ENCODE results near the gene SKIL.
"Not testable (repeated sequence)": the region's sequence is repeated elsewhere in the genome, so short reads cannot be mapped to it uniquely, and the experiment has no call there.

The SKIL gene

DNA sequence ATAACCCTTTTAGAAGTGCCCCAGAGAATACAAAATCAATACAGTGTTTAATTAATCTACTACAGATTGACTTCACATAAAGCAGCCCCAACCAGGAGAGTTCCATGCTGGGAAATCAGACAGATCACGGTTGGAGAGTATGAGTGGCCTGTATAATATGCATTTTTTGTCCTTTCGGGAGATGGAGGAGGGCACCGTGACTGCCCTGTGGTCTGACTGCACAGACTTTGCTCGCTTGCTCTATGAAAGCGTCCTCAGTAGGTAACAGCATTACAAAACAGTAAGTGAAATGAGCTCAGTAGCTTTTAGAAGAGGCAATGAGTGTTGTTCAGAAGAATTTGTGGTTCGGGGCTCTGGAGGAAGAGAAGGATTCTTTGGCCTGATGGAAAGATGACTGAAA, 34.2 kb upstream of the SKIL start:
- ChIA-PET POLR2A (no interaction called here), CTCF (interaction anchor here (0.8 to 1.0 kb wide), 2 partner anchors 14 to 16 kb away, joined by 3 to 4 read pairs; no protein-coding TSS in a partner anchor)
- H3K9me3 ChIP-seq (ENCODE audit: control extremely low read depth in 1 of 5, control insufficient read depth in 4 of 5, insufficient read depth in 2 of 5, low read depth in 1 of 5, low read length in 4 of 5) = peaks cover 0 to 6% (median 0%) of the 10 kb centered on the region in 5 experiments
- H3K27ac ChIP-seq (ENCODE audit: insufficient read depth in 1 of 2, low read depth in 1 of 2, low read length in 2 of 2, poor library complexity in 1 of 2, severe bottlenecking in 2 of 2) = no peak overlapping the region
- WGBS (ENCODE audit: insufficient coverage) = 98% methylated on average over 6 of the region's 6 CpGs
- no peak for DNase-seq
- H3K36me3 ChIP-seq (ENCODE audit: control insufficient read depth in 4 of 4, insufficient read depth in 4 of 4, low read length in 3 of 4) = no peaks in the 10 kb centered on the region
- no peak overlapping the region for H3K4me3 ChIP-seq (ENCODE audit: control insufficient read depth in 1 of 7, extremely low read depth in 1 of 7, insufficient read depth in 4 of 7, low read depth in 2 of 7, low read length in 6 of 7)
- H3K27me3 ChIP-seq (replicated peaks in 2 of 5; ENCODE audit: control insufficient read depth in 4 of 5, insufficient read depth in 5 of 5, low read length in 4 of 5) = no peaks in the 10 kb centered on the region
- no peaks in the 10 kb centered on the region for H3K4me1 ChIP-seq (ENCODE audit: control extremely low read depth in 1 of 4, control insufficient read depth in 4 of 4, insufficient read depth in 4 of 4, low read length in 3 of 4)

DNA sequence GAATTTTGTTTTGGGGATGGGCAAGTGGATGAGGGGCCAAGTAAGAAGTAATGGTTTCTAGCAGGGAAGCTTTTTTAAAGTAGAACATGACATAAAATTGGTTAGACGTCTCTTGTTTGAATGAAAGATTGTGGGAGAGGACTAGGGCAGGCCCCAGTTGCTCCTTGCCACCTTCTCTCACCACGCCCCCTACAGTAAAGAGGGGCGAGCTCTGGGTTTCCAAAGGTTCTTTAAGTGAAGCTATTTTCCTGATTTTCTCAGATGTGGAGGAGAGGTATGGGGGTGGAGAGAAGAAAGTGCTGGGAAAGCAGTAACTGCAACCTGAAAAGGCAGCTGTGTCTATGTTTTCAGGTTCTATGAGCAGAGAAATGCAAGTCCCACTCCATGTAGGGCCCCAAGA, 32.6 kb upstream of the SKIL start:
- Histone ChIP-seq H3K27me3 (replicated peaks in 2 of 5; ENCODE audit: control insufficient read depth in 4 of 5, insufficient read depth in 5 of 5, low read length in 4 of 5) (no peaks in the 10 kb centered on the region), H3K9me3 (ENCODE audit: control extremely low read depth in 1 of 5, control insufficient read depth in 4 of 5, insufficient read depth in 2 of 5, low read depth in 1 of 5, low read length in 4 of 5) (peaks cover 0 to 7% (median 0%) of the 10 kb centered on the region in 5 experiments), H3K27ac (ENCODE audit: insufficient read depth in 1 of 2, low read depth in 1 of 2, low read length in 2 of 2, poor library complexity in 1 of 2, severe bottlenecking in 2 of 2) (no peak overlapping the region), H3K4me3 (ENCODE audit: control insufficient read depth in 1 of 7, extremely low read depth in 1 of 7, insufficient read depth in 4 of 7, low read depth in 2 of 7, low read length in 6 of 7) (no peak overlapping the region), H3K36me3 (ENCODE audit: control insufficient read depth in 4 of 4, insufficient read depth in 4 of 4, low read length in 3 of 4) (no peaks in the 10 kb centered on the region), H3K4me1 (ENCODE audit: control extremely low read depth in 1 of 4, control insufficient read depth in 4 of 4, insufficient read depth in 4 of 4, low read length in 3 of 4) (no peaks in the 10 kb centered on the region)
- no peak for DNase-seq
- WGBS (ENCODE audit: insufficient coverage) = 93% methylated on average over 2 of the region's 3 CpGs
- CTCF ChIA-PET = interaction anchor here (0.9 to 1.8 kb wide), 2 partner anchors 8 to 13 kb away, joined by 3 to 5 read pairs; no protein-coding TSS in a partner anchor
- POLR2A ChIA-PET = no interaction called here

DNA sequence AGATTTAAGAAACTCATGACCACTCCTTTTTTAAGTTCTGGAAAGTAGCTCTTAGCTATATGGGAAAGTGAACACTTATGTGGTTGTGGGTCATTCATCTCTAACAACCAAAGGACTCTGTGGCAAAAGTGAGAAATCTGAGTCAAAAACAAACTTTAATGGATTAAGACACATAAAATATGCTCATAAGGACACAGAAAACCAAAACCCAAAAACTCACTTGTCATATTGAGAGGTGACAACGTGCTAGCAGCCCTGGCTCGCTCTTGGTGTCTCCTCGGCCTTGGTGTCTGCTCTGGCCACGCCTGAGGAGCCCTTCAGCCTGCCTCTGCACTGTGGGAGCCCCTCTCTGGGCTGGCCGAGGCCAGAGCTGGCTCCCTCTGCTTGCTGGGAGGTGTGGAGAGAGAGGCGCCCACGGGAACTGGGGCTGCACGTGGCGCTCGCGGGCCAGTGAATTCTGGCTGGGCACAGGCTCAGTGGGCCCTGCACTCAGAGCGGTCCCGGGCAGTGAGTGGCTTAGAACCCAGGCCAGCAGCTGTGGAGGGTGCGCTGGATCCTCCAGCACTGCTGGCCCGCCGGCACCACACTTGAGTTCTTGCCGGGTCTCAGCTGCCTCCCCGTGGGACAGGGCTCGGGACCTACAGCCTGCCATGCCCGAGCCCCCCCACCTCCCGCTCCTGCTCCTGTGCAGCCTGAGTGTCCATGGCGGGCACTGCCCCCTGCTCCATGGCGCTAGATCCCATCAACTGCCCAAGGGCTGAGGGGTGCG, 30.3 kb upstream of the SKIL start:
- whole genome bisulfite sequencing (ENCODE audit: insufficient coverage) = 93% methylated on average over 20 of the region's 24 CpGs
- no peaks in the 10 kb centered on the region for H3K36me3 ChIP-seq (ENCODE audit: control insufficient read depth in 4 of 4, insufficient read depth in 4 of 4, low read length in 3 of 4)
- H3K4me1 ChIP-seq (ENCODE audit: control extremely low read depth in 1 of 4, control insufficient read depth in 4 of 4, insufficient read depth in 4 of 4, low read length in 3 of 4) = peaks cover 0 to 5% (median 2%) of the 10 kb centered on the region in 4 experiments
- no peak for DNase-seq
- POLR2A ChIA-PET = interaction anchor here (0.6 to 2.7 kb wide), 2 partner anchors 25 to 30 kb away, joined by 3 to 10 read pairs; partner anchors contain the start of gene SKIL
- CTCF ChIA-PET = interaction anchor here (0.6 to 2.5 kb wide), 4 partner anchors 9 to 83 kb away, joined by 3 to 9 read pairs (median 4); no protein-coding TSS in a partner anchor
- H3K27ac ChIP-seq (ENCODE audit: insufficient read depth in 1 of 2, low read depth in 1 of 2, low read length in 2 of 2, poor library complexity in 1 of 2, severe bottlenecking in 2 of 2) = no peak overlapping the region
- no peaks in the 10 kb centered on the region for H3K27me3 ChIP-seq (replicated peaks in 2 of 5; ENCODE audit: control insufficient read depth in 4 of 5, insufficient read depth in 5 of 5, low read length in 4 of 5)
- no peak overlapping the region for H3K4me3 ChIP-seq (ENCODE audit: control insufficient read depth in 1 of 7, extremely low read depth in 1 of 7, insufficient read depth in 4 of 7, low read depth in 2 of 7, low read length in 6 of 7)
- peaks cover 0 to 7% (median 0%) of the 10 kb centered on the region in 5 experiments for H3K9me3 ChIP-seq (ENCODE audit: control extremely low read depth in 1 of 5, control insufficient read depth in 4 of 5, insufficient read depth in 2 of 5, low read depth in 1 of 5, low read length in 4 of 5)

DNA sequence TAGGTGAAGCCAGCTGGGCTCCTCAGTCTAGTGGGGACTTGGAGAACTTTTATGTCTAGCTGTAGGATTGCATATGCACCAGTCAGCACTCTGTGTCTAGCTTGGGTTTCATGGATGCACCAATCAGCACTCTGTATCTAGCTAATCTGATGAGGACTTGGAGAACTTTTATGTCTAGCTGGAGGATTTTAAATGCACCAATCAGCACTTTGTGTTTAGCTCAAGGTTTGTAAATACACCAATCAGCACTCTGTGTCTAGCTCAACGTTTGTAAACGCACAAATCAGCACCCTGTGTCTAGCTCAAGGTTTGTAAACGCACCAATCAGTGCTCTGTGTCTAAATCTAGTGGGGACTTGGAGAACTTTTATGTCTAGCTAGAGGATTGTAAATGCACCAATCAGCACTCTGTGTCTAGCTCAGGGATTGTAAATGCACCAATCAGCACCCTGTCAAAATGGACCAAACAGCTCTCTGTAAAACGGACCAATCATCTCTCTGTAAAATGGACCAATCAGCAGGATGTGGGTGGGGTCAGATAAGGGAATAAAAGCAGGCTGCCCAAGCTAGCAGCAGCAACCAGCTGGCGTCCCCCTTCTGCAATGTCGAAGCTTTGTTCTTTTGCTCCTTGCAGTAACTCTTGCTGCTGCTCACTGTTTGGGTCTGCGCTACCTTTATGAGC, 29.5 kb upstream of the SKIL start:
- H3K36me3 ChIP-seq (ENCODE audit: control insufficient read depth in 4 of 4, insufficient read depth in 4 of 4, low read length in 3 of 4); DNase-seq; H3K9me3 ChIP-seq (ENCODE audit: control extremely low read depth in 1 of 5, control insufficient read depth in 4 of 5, insufficient read depth in 2 of 5, low read depth in 1 of 5, low read length in 4 of 5); H3K27ac ChIP-seq (ENCODE audit: insufficient read depth in 1 of 2, low read depth in 1 of 2, low read length in 2 of 2, poor library complexity in 1 of 2, severe bottlenecking in 2 of 2); H3K4me3 ChIP-seq (ENCODE audit: control insufficient read depth in 1 of 7, extremely low read depth in 1 of 7, insufficient read depth in 4 of 7, low read depth in 2 of 7, low read length in 6 of 7); H3K27me3 ChIP-seq (replicated peaks in 2 of 5; ENCODE audit: control insufficient read depth in 4 of 5, insufficient read depth in 5 of 5, low read length in 4 of 5); H3K4me1 ChIP-seq (ENCODE audit: control extremely low read depth in 1 of 4, control insufficient read depth in 4 of 4, insufficient read depth in 4 of 4, low read length in 3 of 4): not testable (repeated sequence)
- ChIA-PET CTCF (interaction anchor here (0.6 to 2.5 kb wide), 7 partner anchors 9 to 103 kb away, joined by 3 to 9 read pairs (median 4); no protein-coding TSS in a partner anchor), POLR2A (interaction anchor here (0.6 to 2.7 kb wide), 2 partner anchors 24 to 29 kb away, joined by 3 to 10 read pairs; partner anchors contain the start of gene SKIL)
- WGBS (ENCODE audit: insufficient coverage) = 88% methylated on average over 4 of the region's 7 CpGs

DNA sequence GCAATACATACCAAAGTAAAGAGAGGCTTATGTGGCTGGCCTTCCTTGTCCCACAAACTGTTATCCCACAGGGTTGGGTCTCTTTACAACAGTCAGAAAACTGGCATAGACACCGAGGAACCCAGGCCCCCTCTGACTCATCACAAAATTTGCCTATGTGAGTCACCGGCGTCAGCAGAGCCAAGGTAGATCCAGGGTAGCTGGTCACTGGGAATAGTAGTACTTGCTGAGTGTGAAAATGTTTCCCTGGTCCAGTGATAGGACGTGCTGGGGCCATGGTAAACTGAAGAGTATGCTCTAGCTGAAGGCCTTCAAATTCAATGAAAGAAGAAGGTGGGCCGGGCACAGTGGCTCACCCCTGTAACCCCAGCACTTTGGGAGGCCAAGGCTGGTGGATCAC, 27.1 kb upstream of the SKIL start:
- Histone ChIP-seq H3K36me3 (ENCODE audit: control insufficient read depth in 4 of 4, insufficient read depth in 4 of 4, low read length in 3 of 4) (no peaks in the 10 kb centered on the region), H3K27me3 (replicated peaks in 2 of 5; ENCODE audit: control insufficient read depth in 4 of 5, insufficient read depth in 5 of 5, low read length in 4 of 5) (no peaks in the 10 kb centered on the region), H3K4me3 (ENCODE audit: control insufficient read depth in 1 of 7, extremely low read depth in 1 of 7, insufficient read depth in 4 of 7, low read depth in 2 of 7, low read length in 6 of 7) (no peak overlapping the region), H3K27ac (ENCODE audit: insufficient read depth in 1 of 2, low read depth in 1 of 2, low read length in 2 of 2, poor library complexity in 1 of 2, severe bottlenecking in 2 of 2) (no peak overlapping the region), H3K4me1 (ENCODE audit: control extremely low read depth in 1 of 4, control insufficient read depth in 4 of 4, insufficient read depth in 4 of 4, low read length in 3 of 4) (peaks cover 0 to 5% (median 2%) of the 10 kb centered on the region in 4 experiments), H3K9me3 (ENCODE audit: control extremely low read depth in 1 of 5, control insufficient read depth in 4 of 5, insufficient read depth in 2 of 5, low read depth in 1 of 5, low read length in 4 of 5) (peaks cover 0 to 7% (median 0%) of the 10 kb centered on the region in 5 experiments)
- DNase-seq = peak in 2 of 3 donors; percentile 24 to 53
- ChIA-PET CTCF (interaction anchor here (1.9 kb wide), 1 partner anchor 26 kb away, joined by 4 read pairs; no protein-coding TSS in a partner anchor), POLR2A (no interaction called here)
- 100% methylated on average over 2 of the region's 5 CpGs for WGBS (ENCODE audit: insufficient coverage)

DNA sequence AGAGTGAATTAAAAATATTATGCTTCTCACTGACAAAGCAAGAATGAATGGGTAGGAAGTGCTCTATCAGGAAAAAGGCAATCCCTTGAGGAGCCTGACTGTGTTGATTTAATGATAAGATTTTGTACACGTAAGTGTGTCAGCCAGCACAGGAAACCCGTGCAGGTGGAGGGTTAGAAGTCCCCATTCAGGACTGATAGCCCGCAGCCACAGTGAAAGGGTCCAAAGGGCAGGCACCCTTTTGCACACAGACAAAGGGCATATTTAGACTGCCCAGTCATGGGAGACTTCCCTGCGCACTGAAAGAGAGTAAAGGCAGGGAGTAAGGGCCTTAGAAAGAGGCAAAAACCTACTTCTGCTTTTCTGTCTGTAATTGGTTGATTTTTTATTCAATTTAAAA, 26.4 kb upstream of the SKIL start:
- 0% methylated on average over 3 of the region's 4 CpGs for WGBS (ENCODE audit: insufficient coverage)
- ChIA-PET POLR2A (no interaction called here), CTCF (interaction anchor here (1.9 kb wide), 1 partner anchor 25 kb away, joined by 4 read pairs; no protein-coding TSS in a partner anchor)
- DNase-seq = peak in 2 of 3 donors; percentile 31 to 44
- peaks cover 0 to 7% (median 0%) of the 10 kb centered on the region in 5 experiments for H3K9me3 ChIP-seq (ENCODE audit: control extremely low read depth in 1 of 5, control insufficient read depth in 4 of 5, insufficient read depth in 2 of 5, low read depth in 1 of 5, low read length in 4 of 5)
- H3K27ac ChIP-seq (ENCODE audit: insufficient read depth in 1 of 2, low read depth in 1 of 2, low read length in 2 of 2, poor library complexity in 1 of 2, severe bottlenecking in 2 of 2) = no peak overlapping the region
- H3K27me3 ChIP-seq (replicated peaks in 2 of 5; ENCODE audit: control insufficient read depth in 4 of 5, insufficient read depth in 5 of 5, low read length in 4 of 5) = no peaks in the 10 kb centered on the region
- no peak overlapping the region for H3K4me3 ChIP-seq (ENCODE audit: control insufficient read depth in 1 of 7, extremely low read depth in 1 of 7, insufficient read depth in 4 of 7, low read depth in 2 of 7, low read length in 6 of 7)
- H3K4me1 ChIP-seq (ENCODE audit: control extremely low read depth in 1 of 4, control insufficient read depth in 4 of 4, insufficient read depth in 4 of 4, low read length in 3 of 4) = peaks cover 0 to 5% (median 2%) of the 10 kb centered on the region in 4 experiments
- H3K36me3 ChIP-seq (ENCODE audit: control insufficient read depth in 4 of 4, insufficient read depth in 4 of 4, low read length in 3 of 4) = no peaks in the 10 kb centered on the region

Data from common myeloid progenitor, CD34-positive (primary cell).